Aorta (tissue), 5 donors: ENCODE measurements around the gene FLNB. TPM values are rescaled to one million over a fixed set of nuclear protein-coding genes. Genes with fewer than 3 reads are reported as not detected.

Experiments
- ATAC-seq: fragments of 200-7000 bp; cut with Tn5 transposase; one replicate; pipeline ENCODE4 v1.9.1; 2022; ENCODE audit warnings: moderate library complexity; ENCODE audit not compliant: low FRiP score
- DNase-seq, 2 donors: peaks; one replicate each; pipeline ENCODE4 v3.0.0-alpha.2; 2020
- H3K27ac ChIP-seq, 2 donors: one replicate each; pipeline ENCODE4 v1.5.1; 2013; ENCODE audit warnings: low read length in 2 of 2, mild to moderate bottlenecking in 2 of 2, moderate library complexity in 2 of 2, control low read depth in 1 of 2, inconsistent platforms in 1 of 2, low read depth in 1 of 2
- H3K27me3 ChIP-seq, 2 donors: one replicate each; pipeline ENCODE4 v1.6.1; 2013; ENCODE audit warnings: control low read depth in 1 of 2, low read length in 1 of 2, mild to moderate bottlenecking in 1 of 2, moderate library complexity in 1 of 2; ENCODE audit not compliant: insufficient read depth in 2 of 2, control insufficient read depth in 1 of 2
- H3K36me3 ChIP-seq, 2 donors: one replicate each; pipeline ENCODE4 v1.6.1; 2013; ENCODE audit warnings: control low read depth in 1 of 2, low read length in 1 of 2, mild to moderate bottlenecking in 1 of 2; ENCODE audit not compliant: insufficient read depth in 2 of 2, control insufficient read depth in 1 of 2
- H3K4me1 ChIP-seq, 2 donors: one replicate each; pipeline ENCODE4 v1.6.1; 2013; ENCODE audit warnings: low read length in 2 of 2, control low read depth in 1 of 2, mild to moderate bottlenecking in 1 of 2, moderate library complexity in 1 of 2; ENCODE audit not compliant: insufficient read depth in 2 of 2, control insufficient read depth in 1 of 2
- H3K4me3 ChIP-seq, 2 donors: one replicate each; pipeline ENCODE4 v1.5.1; 2013; ENCODE audit warnings: low read length in 2 of 2, control low read depth in 1 of 2, mild to moderate bottlenecking in 1 of 2
- H3K9me3 ChIP-seq: one replicate; pipeline ENCODE4 v1.6.1; 2013; ENCODE audit warnings: mild to moderate bottlenecking, low read length; ENCODE audit not compliant: control insufficient read depth
- WGBS, 2 donors: extraction: QIAGEN DNeasy Blood & Tissue Kit; methylation state at CpG; one replicate each; pipeline ENCODE4 v1.1.7; 2013; 5-methylcytosine and 5-hydroxymethylcytosine counted together
- intact Hi-C, 2 donors: fragments of 100-400 bp; cut with DNase I; formaldehyde crosslinking; loops; one replicate each; pipeline versions ENCODE4 v1.14.2 to v1.15.0; 2022
- polyA plus RNA-seq, 2 donors: library from polyadenylated mRNA; stranded (reverse); fragments of 200-250 nt; gene quantifications; one replicate each; pipeline ENCODE4 v1.2.3, GENCODE V29; 2013
- total RNA-seq, 2 donors: library from RNA; stranded (reverse); fragmentation: NEBNext Ultra II Directional; extraction: Animal tissue kit (Norgen Biotek cat#: 25700); gene quantifications; one replicate each; pipeline ENCODE4 v1.2.1, GENCODE V29; 2021
- donor health status: healthy with polysubstance abuse.
- donor health status: Bipolar disorder and iron deficiency.
- donor health status: DM: no; HTN: no; CAD: no.
- donor health status: DM: no; HTN: no; CAD: no.
- donor health status: DM: yes; HTN: yes; CAD: no.

The FLNB gene
- total and polyA plus RNA-seq, 4 donors, result 33.3 to 254 (median 125) TPM

GRCh38 chr3:58173029-58173668 lies 164.9 kb downstream of the FLNB start:
- Histone ChIP-seq H3K27me3 (no peaks in the 10 kb centered on the region), H3K27ac (no peak overlapping the region), H3K9me3 (no peaks in the 10 kb centered on the region), H3K4me1 (no peaks in the 10 kb centered on the region), H3K36me3 (peaks cover 2 to 5% of the 10 kb centered on the region in 2 donors), H3K4me3 (no peak overlapping the region)
- no peak for ATAC-seq
- intact Hi-C loops, result loop anchor here in 1 of 2 donors (10.0 kb wide), 1 partner anchor 242 kb away; no protein-coding TSS in a partner anchor
- 75 to 80% methylated on average over 14 of the region's 14 CpGs for WGBS, 2 donors
- DNase-seq, result no peak

- H3K27me3 ChIP-seq, result no peaks in the 10 kb centered on the region
- peaks cover 2 to 5% of the 10 kb centered on the region in 2 donors for H3K36me3 ChIP-seq
- WGBS, 2 donors, result 81 to 83% methylated on average over 12 of the region's 12 CpGs
- H3K9me3 ChIP-seq, result no peaks in the 10 kb centered on the region
- H3K4me3 ChIP-seq, result no peak overlapping the region
- H3K27ac ChIP-seq, result no peak overlapping the region
- intact Hi-C loops, result loop anchor here in 1 of 2 donors (10.0 kb wide), 1 partner anchor 241 kb away; no protein-coding TSS in a partner anchor
- ATAC-seq, result no peak
- DNase-seq, result no peak
- no peaks in the 10 kb centered on the region for H3K4me1 ChIP-seq
Measured at GRCh38 chr3:58173669-58174398, 165.6 kb downstream of the FLNB start.

- no peaks in the 10 kb centered on the region for H3K4me1 ChIP-seq
- no peaks in the 10 kb centered on the region for H3K27me3 ChIP-seq
- H3K27ac ChIP-seq, result no peak overlapping the region
- intact Hi-C loops, result loop anchor here in 1 of 2 donors (5.0 to 10.0 kb wide), 2 partner anchors 42 to 240 kb away; no protein-coding TSS in a partner anchor
- WGBS, 2 donors, result 20 to 29% methylated on average over 3 of the region's 3 CpGs
- H3K36me3 ChIP-seq, result peaks cover 2 to 5% of the 10 kb centered on the region in 2 donors
- no peak for ATAC-seq
- no peaks in the 10 kb centered on the region for H3K9me3 ChIP-seq
- DNase-seq, result no peak
- H3K4me3 ChIP-seq, result no peak overlapping the region
Measured at GRCh38 chr3:58175187-58175436, 166.9 kb downstream of the FLNB start.

GRCh38 chr3:58175437-58176184 lies 167.4 kb downstream of the FLNB start:
- no peak for ATAC-seq

GRCh38 chr3:58176185-58176530 lies 167.9 kb downstream of the FLNB start:
- H3K4me1 ChIP-seq, result no peaks in the 10 kb centered on the region
- no peak for ATAC-seq
- intact Hi-C loops, result loop anchor here in 1 of 2 donors (5.0 to 10.0 kb wide), 2 partner anchors 41 to 239 kb away; no protein-coding TSS in a partner anchor

More at GRCh38 chr3:58175437-58176184, 167.4 kb downstream of the FLNB start:
- H3K9me3 ChIP-seq, result no peaks in the 10 kb centered on the region
- no peaks in the 10 kb centered on the region for H3K4me1 ChIP-seq
- 20 to 25% methylated on average over 18 of the region's 18 CpGs for WGBS, 2 donors
- H3K4me3 ChIP-seq, result no peak overlapping the region
- intact Hi-C loops, result loop anchor here in 1 of 2 donors (5.0 to 10.0 kb wide), 2 partner anchors 42 to 239 kb away; no protein-coding TSS in a partner anchor
- no peak overlapping the region for H3K27ac ChIP-seq
- peak in 1 of 2 donors; percentile 46 for DNase-seq
- H3K36me3 ChIP-seq, result peaks cover 2 to 4% of the 10 kb centered on the region in 2 donors
- no peaks in the 10 kb centered on the region for H3K27me3 ChIP-seq

GRCh38 chr3:58176827-58177489 lies 168.7 kb downstream of the FLNB start:
- no peaks in the 10 kb centered on the region for H3K27me3 ChIP-seq
- H3K27ac ChIP-seq, result no peak overlapping the region
- ATAC-seq (no peak), DNase-seq (peak in 1 of 2 donors; percentile 32)
- intact Hi-C loops, result loop anchor here in 1 of 2 donors (5.0 to 10.0 kb wide), 2 partner anchors 40 to 238 kb away; no protein-coding TSS in a partner anchor
- H3K36me3 ChIP-seq, result no peaks in the 10 kb centered on the region
- WGBS, 2 donors, result 94 to 95% methylated on average over 10 of the region's 10 CpGs
- no peak overlapping the region for H3K4me3 ChIP-seq
- H3K4me1 ChIP-seq, result no peaks in the 10 kb centered on the region
- H3K9me3 ChIP-seq, result no peaks in the 10 kb centered on the region

More at GRCh38 chr3:58176185-58176530, 167.9 kb downstream of the FLNB start:
- H3K27me3 ChIP-seq, result no peaks in the 10 kb centered on the region
- WGBS, 2 donors, result 84 to 86% methylated on average over 3 of the region's 3 CpGs
- H3K9me3 ChIP-seq, result no peaks in the 10 kb centered on the region
- no peak overlapping the region for H3K27ac ChIP-seq
- H3K4me3 ChIP-seq, result no peak overlapping the region
- peak in 1 of 2 donors; percentile 26 for DNase-seq
- H3K36me3 ChIP-seq, result peaks cover 0 to 2% of the 10 kb centered on the region in 2 donors

- Histone ChIP-seq H3K9me3 (no peaks in the 10 kb centered on the region), H3K27me3 (no peaks in the 10 kb centered on the region), H3K36me3 (no peaks in the 10 kb centered on the region), H3K4me3 (no peak overlapping the region), H3K4me1 (no peaks in the 10 kb centered on the region), H3K27ac (no peak overlapping the region)
- ATAC-seq, result peak; percentile 92
- 8 to 9% methylated on average over 46 of the region's 46 CpGs for WGBS, 2 donors
- intact Hi-C loops, result loop anchor here in 1 of 2 donors (5.0 to 10.0 kb wide), 2 partner anchors 39 to 237 kb away; no protein-coding TSS in a partner anchor
- peak; percentile 96 to 99 for DNase-seq
Measured at GRCh38 chr3:58177747-58178527, 169.7 kb downstream of the FLNB start.
